ENCODE results near the gene CDK8.

DNA sequence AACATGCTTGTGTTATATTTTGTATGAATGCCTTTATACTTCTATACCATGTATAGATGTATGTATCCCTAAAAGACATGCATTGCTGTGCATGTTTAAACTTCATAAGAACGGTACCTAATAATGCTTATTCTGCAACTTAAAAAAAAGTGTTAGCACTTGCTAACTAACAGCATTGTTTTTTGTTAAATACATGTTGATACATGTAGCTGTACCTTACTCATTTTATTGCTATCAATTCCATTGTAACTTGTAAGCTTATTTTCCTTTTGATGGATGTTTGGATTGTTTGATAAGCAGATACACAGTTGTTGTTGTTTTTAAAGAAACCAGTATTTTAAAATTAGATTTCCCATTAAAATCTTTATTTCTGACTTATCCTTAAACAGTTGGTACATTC, 53.8 kb downstream of the CDK8 start:
- TF ChIP-seq, protein P1, sequence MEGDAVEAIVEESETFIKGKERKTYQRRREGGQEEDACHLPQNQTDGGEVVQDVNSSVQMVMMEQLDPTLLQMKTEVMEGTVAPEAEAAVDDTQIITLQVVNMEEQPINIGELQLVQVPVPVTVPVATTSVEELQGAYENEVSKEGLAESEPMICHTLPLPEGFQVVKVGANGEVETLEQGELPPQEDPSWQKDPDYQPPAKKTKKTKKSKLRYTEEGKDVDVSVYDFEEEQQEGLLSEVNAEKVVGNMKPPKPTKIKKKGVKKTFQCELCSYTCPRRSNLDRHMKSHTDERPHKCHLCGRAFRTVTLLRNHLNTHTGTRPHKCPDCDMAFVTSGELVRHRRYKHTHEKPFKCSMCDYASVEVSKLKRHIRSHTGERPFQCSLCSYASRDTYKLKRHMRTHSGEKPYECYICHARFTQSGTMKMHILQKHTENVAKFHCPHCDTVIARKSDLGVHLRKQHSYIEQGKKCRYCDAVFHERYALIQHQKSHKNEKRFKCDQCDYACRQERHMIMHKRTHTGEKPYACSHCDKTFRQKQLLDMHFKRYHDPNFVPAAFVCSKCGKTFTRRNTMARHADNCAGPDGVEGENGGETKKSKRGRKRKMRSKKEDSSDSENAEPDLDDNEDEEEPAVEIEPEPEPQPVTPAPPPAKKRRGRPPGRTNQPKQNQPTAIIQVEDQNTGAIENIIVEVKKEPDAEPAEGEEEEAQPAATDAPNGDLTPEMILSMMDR (IDR thresholded peaks at IDR 0.05; ENCODE audit: insufficient read depth, low read length, poor library complexity, severe bottlenecking) = no peak
- TF ChIP-seq EZH2phosphoT487 (conservative IDR thresholded peaks at IDR 0.05; ENCODE audit: low read length) = no peak
